ENCODE data around the gene TTLL13. TPM values are rescaled to one million over a fixed set of nuclear protein-coding genes. Genes with fewer than 3 reads are reported as not detected.
A peak's percentile ranks its signal among the peaks of the same experiment; 100 is the strongest.

The TTLL13 gene
- total RNA-seq, 1 donor from 2014 or later, result 0.69 TPM

DNA sequence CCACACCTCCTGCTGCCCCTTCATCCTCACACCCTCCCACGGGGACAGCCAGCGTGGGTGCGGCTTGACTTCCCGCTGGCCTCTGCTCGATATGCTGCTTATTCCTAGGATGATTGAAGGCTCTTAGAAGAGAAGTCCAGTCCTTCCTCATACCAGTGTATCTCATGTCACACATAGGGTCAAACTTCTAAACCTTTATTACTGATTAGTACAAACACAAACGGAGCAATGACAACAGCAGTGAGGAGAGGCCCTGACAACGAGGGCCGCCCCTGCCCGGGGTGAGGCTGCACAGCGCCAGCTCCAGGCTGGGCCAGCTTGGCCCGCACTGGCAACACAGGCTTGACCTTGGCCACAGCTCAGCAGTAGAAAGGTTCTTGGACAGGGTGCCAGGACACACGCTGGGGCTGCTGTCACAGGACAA is 19.3 kb upstream of the TTLL13 start:
- no peaks in the 10 kb centered on the region for H3K27me3 Mint-ChIP-seq
- TF ChIP-seq, protein P1, sequence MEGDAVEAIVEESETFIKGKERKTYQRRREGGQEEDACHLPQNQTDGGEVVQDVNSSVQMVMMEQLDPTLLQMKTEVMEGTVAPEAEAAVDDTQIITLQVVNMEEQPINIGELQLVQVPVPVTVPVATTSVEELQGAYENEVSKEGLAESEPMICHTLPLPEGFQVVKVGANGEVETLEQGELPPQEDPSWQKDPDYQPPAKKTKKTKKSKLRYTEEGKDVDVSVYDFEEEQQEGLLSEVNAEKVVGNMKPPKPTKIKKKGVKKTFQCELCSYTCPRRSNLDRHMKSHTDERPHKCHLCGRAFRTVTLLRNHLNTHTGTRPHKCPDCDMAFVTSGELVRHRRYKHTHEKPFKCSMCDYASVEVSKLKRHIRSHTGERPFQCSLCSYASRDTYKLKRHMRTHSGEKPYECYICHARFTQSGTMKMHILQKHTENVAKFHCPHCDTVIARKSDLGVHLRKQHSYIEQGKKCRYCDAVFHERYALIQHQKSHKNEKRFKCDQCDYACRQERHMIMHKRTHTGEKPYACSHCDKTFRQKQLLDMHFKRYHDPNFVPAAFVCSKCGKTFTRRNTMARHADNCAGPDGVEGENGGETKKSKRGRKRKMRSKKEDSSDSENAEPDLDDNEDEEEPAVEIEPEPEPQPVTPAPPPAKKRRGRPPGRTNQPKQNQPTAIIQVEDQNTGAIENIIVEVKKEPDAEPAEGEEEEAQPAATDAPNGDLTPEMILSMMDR (IDR thresholded peaks at IDR 0.05; ENCODE audit: unreplicated experiment), result no peak
- H3K27ac Mint-ChIP-seq, result no peak overlapping the region
- H3K4me3 Mint-ChIP-seq (ENCODE audit: low read depth), result no peak overlapping the region
- peaks cover 12% of the 10 kb centered on the region for H3K4me1 Mint-ChIP-seq (ENCODE audit: low read depth)
- no peaks in the 10 kb centered on the region for H3K9me3 Mint-ChIP-seq (ENCODE audit: low read depth)
- peaks cover 9% of the 10 kb centered on the region for H3K36me3 Mint-ChIP-seq (ENCODE audit: insufficient read depth)
- DNase-seq (ENCODE audit: low spot score, unreplicated experiment), result no peak

DNA sequence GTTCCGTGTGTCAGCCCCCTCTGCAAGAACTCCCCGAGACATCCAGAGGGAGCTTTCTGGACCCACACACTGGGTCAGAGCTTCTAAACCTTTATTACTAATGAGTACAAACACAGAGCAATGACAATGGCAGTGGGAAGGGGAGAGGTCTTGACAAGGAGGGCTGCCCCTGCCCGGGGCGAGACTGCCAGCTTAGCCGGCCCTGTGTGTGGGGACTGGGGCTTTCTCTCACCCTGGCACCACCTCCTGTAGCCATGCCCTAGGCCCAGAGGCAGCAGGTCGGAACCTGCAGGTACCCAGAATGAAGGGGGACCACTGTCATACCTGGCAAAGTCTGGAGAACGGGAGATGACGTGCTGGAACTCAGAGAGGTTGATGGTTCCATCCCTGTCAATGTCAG is 18.7 kb upstream of the TTLL13 start:
- no peak overlapping the region for H3K27ac Mint-ChIP-seq
- H3K27me3 Mint-ChIP-seq, result no peaks in the 10 kb centered on the region
- H3K9me3 Mint-ChIP-seq (ENCODE audit: low read depth), result no peaks in the 10 kb centered on the region
- H3K36me3 Mint-ChIP-seq (ENCODE audit: insufficient read depth), result peaks cover 9% of the 10 kb centered on the region
- H3K4me3 Mint-ChIP-seq (ENCODE audit: low read depth), result no peak overlapping the region
- no peak for DNase-seq (ENCODE audit: low spot score, unreplicated experiment)
- TF ChIP-seq, protein P1 (IDR thresholded peaks at IDR 0.05; ENCODE audit: unreplicated experiment), result no peak
- H3K4me1 Mint-ChIP-seq (ENCODE audit: low read depth), result peaks cover 12% of the 10 kb centered on the region

DNA sequence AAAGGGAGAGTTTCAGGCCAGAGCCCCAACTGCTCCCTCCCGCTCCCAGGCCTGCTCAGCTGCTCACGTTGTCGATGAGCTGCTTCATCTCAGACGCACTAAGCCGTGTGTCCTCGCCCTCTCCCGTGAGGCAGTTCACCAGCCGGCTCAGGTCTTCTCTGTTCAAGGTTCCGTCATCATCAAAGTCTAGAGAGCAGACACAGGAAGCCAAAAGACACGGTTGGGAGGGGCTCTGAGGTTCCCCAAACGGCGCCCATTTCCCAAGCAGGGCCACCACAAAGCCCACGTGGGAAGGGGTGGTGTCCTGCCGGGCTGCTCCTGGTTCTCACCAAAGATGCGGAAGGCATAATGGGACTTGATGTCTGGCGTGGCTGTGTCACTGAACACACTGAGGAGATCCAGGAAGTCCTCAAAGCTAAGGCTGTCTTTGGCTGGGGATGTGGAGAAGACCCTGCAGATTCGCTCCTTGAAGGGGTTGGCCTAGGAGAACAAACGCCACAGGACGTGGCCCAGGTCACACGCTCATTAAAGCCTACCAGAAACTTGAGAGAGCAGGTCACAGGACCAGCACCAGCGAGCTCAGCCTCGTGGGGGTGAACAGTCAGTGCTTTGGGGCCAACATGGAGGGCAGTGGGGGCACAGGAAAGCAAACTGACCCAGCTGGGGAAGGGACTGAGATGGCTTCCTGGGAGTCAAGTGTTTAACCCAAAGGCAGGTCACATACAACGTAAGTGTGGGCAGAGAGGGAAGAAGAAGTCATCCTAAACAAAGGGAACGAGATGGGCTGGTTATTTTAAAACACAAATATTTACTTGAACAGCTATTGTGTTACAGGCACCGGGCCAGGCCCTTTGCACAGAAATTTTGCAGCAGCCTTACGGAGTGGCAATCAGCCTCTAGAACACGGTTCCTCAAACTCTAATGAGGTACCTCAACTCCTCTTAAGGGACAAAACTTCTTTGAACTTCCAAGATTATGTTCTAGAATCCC is 18.0 kb upstream of the TTLL13 start:
- Mint-ChIP-seq H3K27me3 (no peaks in the 10 kb centered on the region), H3K27ac (peak overlapping the region; percentile 78), H3K4me3 (ENCODE audit: low read depth) (peak overlapping the region; percentile 50), H3K4me1 (ENCODE audit: low read depth) (peaks cover 12% of the 10 kb centered on the region), H3K36me3 (ENCODE audit: insufficient read depth) (peaks cover 6% of the 10 kb centered on the region), H3K9me3 (ENCODE audit: low read depth) (no peaks in the 10 kb centered on the region)
- DNase-seq (ENCODE audit: low spot score, unreplicated experiment), result no peak
- TF ChIP-seq, protein P1 (IDR thresholded peaks at IDR 0.05; ENCODE audit: unreplicated experiment), result no peak

DNA sequence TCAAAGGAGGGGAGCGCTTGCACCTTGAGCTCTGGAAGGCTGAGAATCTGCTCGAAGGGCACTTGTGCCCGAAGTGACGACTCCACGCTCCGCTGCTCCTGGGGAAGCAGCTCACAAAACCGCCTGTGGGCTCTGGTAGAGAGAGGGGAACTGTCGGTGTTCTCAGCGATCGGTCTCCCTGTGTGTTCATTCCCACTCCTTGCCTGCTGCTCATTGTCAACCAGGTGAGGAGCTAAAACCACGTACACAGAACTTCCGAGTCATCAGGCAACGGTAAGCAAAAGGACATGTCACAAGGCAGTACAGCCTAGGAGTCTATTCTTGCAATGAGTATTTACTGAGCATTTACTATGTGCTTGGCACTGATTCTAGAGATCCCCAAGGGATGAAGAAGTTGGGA is 17.2 kb upstream of the TTLL13 start:
- peak overlapping the region; percentile 80 for H3K4me3 Mint-ChIP-seq (ENCODE audit: low read depth)
- H3K4me1 Mint-ChIP-seq (ENCODE audit: low read depth), result peaks cover 12% of the 10 kb centered on the region
- TF ChIP-seq, protein P1 (IDR thresholded peaks at IDR 0.05; ENCODE audit: unreplicated experiment), result no peak
- no peaks in the 10 kb centered on the region for H3K9me3 Mint-ChIP-seq (ENCODE audit: low read depth)
- no peak for DNase-seq (ENCODE audit: low spot score, unreplicated experiment)
- H3K36me3 Mint-ChIP-seq (ENCODE audit: insufficient read depth), result peaks cover 6% of the 10 kb centered on the region
- peak overlapping the region; percentile 37 for H3K27ac Mint-ChIP-seq
- no peaks in the 10 kb centered on the region for H3K27me3 Mint-ChIP-seq

DNA sequence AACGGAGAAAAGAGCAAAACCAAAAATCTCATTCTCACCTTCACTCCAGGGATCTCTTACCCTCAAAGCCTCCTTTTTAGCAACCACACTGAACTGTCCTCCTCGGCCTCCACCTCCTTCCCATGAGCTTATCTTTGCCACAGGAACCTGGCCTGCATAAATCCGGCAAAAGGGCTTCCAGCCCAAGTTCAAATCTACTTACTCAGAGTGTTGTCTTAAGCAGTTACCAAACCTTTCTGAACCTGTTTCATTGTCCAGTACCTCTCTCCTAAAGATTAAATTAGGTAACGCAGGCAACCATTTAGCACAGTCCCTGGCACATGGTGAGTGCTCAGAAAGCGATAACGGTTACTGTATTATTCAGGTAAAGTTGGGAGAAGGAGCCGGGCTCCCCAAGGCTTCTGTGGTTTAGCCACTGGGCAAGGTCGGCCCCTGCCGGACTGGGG is 16.4 kb upstream of the TTLL13 start:
- TF ChIP-seq, protein P1 (IDR thresholded peaks at IDR 0.05; ENCODE audit: unreplicated experiment), result peak; percentile 55
- Mint-ChIP-seq H3K4me3 (ENCODE audit: low read depth) (peak overlapping the region; percentile 80), H3K36me3 (ENCODE audit: insufficient read depth) (peaks cover 6% of the 10 kb centered on the region), H3K9me3 (ENCODE audit: low read depth) (no peaks in the 10 kb centered on the region), H3K27ac (peak overlapping the region; percentile 82), H3K4me1 (ENCODE audit: low read depth) (peaks cover 12% of the 10 kb centered on the region), H3K27me3 (no peaks in the 10 kb centered on the region)
- DNase-seq (ENCODE audit: low spot score, unreplicated experiment), result no peak

Measured in progenitor cell of endocrine pancreas (in vitro differentiated cells).